HG02610 (cell line): ENCODE data around the gene TMEM240.
"Not testable (repeated sequence)": the region's sequence is repeated elsewhere in the genome, so short reads cannot be mapped to it uniquely, and the experiment has no call there.

Source experiments
- ATAC-seq: cut with Tn5 transposase; IDR thresholded peaks from one replicate; pipeline ENCODE4 v1.9.1; 2021; ENCODE audit warnings: mild to moderate bottlenecking, moderate library complexity; ENCODE audit not compliant: unreplicated experiment

The TMEM240 gene

DNA sequence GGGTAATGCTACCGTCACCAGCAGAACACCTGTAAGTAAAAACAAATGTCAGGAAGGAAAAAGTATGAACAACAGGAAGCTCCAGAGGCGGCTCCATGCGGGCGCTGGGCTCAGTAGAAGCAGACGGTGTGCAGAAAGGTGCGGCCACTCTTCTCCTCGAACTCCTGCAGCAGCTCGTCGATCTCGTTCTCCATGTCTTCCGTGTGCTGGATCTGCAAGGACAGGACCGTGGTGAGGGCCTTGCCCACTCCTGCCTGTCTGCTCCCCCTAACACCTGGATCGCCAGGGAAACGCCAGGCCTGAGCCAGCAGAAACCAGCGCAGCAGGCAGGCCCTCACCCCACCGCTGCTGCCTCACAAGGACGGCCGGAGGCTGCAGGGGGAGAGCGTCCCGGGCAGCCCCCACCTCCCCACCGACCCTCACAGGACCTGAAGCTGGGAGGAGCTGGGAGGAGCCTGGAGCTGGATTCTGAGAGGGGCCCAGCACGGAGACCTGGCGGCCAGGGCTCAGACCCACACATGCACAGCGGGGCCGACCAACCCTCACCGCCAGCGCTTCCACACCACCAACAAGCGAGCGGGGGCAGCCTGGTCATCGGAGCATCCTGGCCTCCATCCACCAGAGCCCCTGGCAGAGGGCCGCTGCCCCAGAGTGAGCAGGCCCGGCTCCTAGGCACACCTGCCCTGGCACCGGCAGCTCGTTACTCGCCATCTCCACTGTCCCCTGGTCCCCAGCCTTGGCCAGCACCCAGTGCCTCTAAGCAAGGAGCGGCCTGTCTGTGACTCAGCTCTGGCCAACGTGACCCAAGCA is 1.7 kb upstream of the TMEM240 start:
- ATAC-seq = no peak

- no peak for ATAC-seq
These were observed 599 bp upstream of the TMEM240 start for GRCh38 chr1:1540818-1541628.

DNA sequence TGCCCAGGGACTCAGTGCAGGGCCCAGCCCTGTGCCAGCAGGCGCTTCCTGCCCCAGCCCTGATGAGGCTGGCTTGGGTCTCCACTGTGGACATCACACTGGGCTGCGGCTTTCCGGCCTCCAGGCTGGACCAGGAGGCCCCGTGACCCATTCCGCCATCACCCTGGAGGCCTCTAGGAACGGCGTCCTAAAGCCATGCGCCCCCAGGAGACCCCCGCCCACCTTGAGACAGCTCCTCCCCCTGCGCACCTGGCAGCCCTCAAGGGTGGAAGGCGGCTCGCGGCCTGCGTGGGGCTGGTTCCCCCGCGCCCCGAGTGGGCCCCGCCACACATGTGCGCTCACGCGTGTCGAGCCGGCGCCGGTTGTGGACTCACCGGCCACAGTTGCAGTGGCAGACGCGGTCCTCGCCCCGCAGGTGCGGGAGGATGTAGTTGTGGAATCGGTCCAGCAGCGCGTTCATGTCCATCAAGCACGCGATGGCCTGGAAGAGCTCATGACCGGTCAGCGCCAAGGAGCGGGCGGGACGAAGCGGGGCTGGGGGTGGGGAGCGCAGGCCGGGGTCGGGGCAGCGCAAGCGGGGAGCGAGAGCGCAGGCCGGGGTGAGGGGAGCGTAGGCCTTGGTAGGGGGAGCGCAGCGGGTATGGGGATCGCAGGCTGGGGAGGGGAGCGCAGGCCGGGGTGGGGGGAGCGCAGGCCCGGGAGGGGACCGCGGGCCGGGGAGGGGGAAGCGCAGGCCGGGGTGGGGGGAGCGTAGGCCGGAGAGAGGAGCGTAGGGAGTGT is 924 bp downstream of the TMEM240 start:
- ATAC-seq = no peak

- no peak for ATAC-seq
These were observed 1.5 kb downstream of the TMEM240 start for GRCh38 chr1:1538989-1539309.

DNA sequence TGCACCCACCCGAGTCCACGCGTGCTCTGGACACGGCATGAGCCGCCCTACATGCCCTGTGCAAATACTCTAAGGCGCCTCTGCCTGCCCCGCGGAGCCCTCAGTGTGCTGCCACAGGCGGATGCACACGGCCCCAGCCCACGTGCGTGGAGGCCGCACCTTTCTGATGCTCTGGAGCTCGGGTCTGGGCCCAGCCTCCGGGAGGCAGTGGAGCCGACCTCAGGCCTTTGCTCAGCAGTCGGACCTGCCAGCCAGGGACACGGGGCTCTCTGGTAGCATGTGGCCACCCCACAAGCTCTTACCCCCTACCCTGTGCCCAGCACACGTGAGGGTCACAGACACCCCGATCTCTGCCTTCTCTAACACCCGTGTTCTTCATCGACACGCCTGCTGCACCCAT is 2.1 kb downstream of the TMEM240 start:
- no peak for ATAC-seq

- ATAC-seq = no peak
These were observed 2.7 kb downstream of the TMEM240 start for GRCh38 chr1:1537626-1538250.

- no peak for ATAC-seq
These were observed 3.4 kb downstream of the TMEM240 start for GRCh38 chr1:1536938-1537546.

GRCh38 chr1:1536019-1536937 is 4.1 kb downstream of the TMEM240 start:
- ATAC-seq = no peak

- ATAC-seq = no peak
These were observed 5.0 kb downstream of the TMEM240 start for GRCh38 chr1:1535201-1536018.

- ATAC-seq = no peak
These were observed 5.8 kb downstream of the TMEM240 start for GRCh38 chr1:1534401-1535154.

DNA sequence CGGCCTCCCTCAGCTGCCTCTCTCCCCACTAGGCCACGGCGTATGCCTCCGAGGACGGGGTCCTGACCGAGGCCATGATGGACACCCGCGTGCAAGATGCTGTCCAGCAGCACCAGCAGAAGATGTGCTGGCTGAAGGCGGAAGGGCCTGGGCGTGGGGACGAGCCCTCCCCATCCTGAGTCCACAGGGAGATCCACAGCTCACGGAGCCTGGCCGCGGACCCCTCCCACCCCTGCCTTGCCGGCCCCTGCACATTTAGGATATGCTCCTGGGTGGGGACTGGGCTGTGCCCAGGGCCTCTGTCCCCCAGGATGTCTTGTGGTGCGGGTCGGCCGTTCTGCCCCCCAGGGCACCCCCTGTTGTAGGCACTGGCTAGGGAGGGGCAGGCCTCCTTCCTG is 6.5 kb downstream of the TMEM240 start:
- ATAC-seq = not testable (repeated sequence)

DNA sequence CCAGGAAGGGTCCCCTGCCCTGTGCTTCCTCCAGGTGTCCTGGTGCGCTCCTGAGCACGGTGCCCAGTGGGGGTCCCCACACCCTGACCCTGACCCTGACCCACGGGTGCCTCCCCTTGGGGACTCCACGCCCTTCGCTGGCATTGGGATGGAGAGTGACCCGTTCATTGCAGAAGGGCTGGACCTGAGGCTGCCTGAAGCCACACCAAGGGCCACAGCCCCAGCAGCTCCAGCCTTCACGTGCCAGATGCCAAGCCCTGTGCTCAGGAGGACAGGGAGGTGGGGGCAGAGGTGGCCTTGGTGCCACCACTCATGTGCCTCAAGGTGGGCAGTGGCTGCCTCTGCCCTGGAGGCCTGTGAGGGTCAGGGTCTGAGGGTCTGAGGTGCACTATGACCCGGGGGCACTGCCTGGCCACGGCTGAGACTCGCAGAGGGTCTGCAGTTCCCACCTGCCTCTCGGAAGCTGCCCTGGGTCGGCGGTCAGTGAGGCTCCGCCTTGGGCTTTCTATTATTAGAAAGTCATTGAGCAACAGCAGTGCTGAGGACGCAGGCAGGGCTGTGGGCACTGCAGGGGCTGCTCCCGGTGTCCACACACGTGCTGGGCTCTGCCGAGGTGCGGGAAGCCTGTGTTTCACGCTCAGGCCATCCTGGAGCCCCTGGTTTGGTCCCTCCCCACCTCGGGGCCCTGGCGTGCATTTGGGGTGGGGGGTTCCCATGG is 7.1 kb downstream of the TMEM240 start:
- ATAC-seq = not testable (repeated sequence)

DNA sequence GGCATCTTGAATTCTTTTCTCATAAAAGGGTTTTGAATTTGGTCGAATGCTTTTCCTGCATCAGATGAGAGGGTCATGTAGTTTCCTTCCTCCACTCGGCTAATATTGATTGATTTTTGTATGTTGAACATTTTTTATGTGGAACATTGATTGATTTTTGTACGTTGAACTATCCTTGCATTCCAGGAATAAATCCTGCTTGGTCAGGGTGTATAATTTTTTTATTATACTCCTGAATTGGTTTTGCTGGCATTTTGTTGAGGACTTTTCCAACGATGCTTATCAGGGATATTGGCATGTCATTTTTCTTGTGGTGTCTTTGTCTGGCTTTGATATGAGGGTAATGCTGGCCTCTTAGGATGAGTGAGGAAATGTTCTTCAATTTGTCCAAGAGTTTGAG is 8.5 kb downstream of the TMEM240 start:
- ATAC-seq = no peak

- ATAC-seq = no peak
These were observed 10.5 kb downstream of the TMEM240 start for GRCh38 chr1:1529936-1530335.

DNA sequence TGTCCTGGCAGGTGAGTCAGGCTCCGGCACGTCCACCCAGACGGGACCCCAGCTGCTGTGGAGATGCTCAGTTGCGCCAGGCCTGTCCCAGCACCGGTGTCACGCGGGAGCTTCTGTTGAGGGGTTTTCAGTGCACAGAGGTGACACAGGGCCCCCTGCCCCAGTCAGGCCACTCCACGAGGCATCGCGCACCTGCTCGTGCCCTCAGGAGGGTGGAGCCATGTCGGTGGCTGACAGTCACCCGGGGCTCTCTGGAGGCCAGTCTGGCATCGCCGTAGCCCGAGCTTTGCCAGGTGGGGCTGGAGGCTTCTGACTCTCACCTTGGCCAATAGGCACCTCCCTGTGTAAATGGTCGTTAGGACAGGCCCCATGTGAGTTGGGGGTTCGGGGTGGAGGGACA is 11.1 kb downstream of the TMEM240 start:
- no peak for ATAC-seq

DNA sequence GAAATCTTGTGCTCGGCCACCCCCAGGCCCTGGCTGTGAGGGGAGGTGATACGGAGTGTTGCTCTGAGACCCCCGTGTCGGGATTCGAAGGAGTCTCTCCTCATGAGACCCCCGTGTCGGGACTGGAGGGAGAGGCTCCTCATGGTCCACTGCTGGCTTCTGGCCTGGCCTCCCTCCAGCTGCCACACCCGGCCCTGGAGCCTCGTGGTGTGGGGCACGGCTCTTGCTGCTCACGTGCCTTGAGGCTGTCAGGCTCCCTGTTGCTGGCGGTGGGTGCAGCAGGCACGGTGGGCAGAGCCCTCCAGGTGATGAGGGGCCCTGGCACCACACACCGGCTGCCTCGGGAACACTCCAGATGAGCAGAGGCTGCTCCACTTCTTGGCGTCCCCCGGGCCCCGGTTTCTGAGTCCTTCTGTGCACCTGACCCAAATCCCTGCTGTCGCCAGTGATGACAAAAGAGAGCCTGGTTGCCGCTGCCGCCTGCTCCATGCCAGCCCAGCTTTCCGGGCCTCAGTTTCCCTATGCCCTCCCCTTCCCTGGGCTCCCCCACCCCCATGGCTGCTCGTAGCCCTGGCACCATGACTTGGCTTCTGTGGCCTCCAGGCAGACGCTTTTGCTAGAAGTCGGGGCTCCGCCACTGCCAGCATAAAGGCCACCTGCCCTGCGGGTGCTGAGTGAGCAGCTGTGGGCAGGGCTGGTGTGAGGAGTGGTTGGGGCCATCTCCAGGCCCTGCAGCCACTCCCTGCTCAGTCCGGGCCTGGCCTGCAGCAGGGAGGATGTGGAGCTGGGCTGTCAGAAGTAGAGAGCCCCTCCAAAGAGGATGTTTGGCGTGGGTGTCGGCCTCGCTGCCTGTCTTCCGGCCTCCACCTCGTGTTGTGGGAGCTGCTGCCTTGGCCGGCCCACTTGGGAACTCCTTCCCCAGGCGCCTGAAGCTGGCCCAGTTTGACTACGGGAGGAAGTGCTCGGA is 11.8 kb downstream of the TMEM240 start:
- no peak for ATAC-seq
